Daoy (cell line): ENCODE measurements around the gene CSNK1G3. TPM values are rescaled to one million over a fixed set of nuclear protein-coding genes. Genes with fewer than 3 reads are reported as not detected.

Source experiments
- DNase-seq: peaks from one replicate; pipeline ENCODE4 v3.0.0-alpha.2; 2015; ENCODE audit warnings: low read depth
- total RNA-seq: library from RNA; depleted of rRNA; stranded (reverse); fragments of >200 nt; shearing (Covaris generic); gene quantifications from 2 replicates; pipeline ENCODE4 v1.2.3, GENCODE V29; 2014; rRNA removed

The CSNK1G3 gene
- total RNA-seq, 1 experiment from 2014 or later: 87.5 TPM

- DNase-seq: no peak
Measured at GRCh38 chr5:123645024-123645603, 133.1 kb downstream of the CSNK1G3 start.

GRCh38 chr5:123647066-123647465 is 135.1 kb downstream of the CSNK1G3 start:
- DNase-seq: no peak

GRCh38 chr5:123651234-123651633 is 139.3 kb downstream of the CSNK1G3 start:
- DNase-seq: no peak

- no peak for DNase-seq
Measured at GRCh38 chr5:123659011-123659410, 147.0 kb downstream of the CSNK1G3 start.

- DNase-seq: no peak
Measured at GRCh38 chr5:123659495-123659894, 147.5 kb downstream of the CSNK1G3 start.

- DNase-seq: no peak
Measured at GRCh38 chr5:123664961-123665360, 153.0 kb downstream of the CSNK1G3 start.

- no peak for DNase-seq
Measured at GRCh38 chr5:123665822-123666371, 153.9 kb downstream of the CSNK1G3 start.

Other genes with a start within 250 kb of the CSNK1G3 start
- gene CEP120, start 88.8 kb upstream of the CSNK1G3 start, total RNA-seq: 15.1 and 15.2 TPM in 2 replicates